GM21423 (cell line): ENCODE measurements around the gene MOB3B.
"Not testable (repeated sequence)": the region's sequence is repeated elsewhere in the genome, so short reads cannot be mapped to it uniquely, and the experiment has no call there.

Source experiments
- ATAC-seq: cut with Tn5 transposase; IDR thresholded peaks from one replicate; pipeline ENCODE4 v1.9.1; 2021; ENCODE audit warnings: mild to moderate bottlenecking, moderate library complexity; ENCODE audit not compliant: unreplicated experiment

MOB3B gene

DNA sequence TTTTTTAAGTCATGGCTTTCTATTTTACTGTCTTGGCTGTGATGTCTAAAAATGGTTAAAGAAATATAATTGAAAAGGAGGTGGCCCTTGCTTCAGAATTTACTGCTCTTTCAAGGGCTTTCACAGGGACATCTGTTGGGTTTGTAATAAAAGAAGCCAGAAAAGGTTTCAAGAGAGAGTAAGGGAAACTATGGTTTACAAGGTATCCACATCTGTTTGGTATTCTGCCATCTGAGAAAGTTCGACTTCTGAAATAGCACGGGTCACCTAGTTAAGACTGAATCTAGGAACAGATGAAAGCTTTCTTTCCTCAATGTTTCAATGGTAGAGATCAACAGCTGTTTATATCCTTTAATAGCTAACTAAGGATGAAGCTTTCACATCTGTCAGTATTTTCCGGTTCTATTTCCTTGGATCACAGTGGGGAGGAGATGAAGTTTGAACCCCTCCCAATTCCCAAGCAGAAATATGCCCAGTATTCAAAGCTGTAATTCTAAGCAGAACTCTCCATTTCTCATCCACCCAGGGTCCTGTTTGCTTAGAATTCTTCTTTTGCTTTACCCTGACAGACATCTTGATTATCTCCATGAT is 78.3 kb downstream of the MOB3B start:
- no peak for ATAC-seq

DNA sequence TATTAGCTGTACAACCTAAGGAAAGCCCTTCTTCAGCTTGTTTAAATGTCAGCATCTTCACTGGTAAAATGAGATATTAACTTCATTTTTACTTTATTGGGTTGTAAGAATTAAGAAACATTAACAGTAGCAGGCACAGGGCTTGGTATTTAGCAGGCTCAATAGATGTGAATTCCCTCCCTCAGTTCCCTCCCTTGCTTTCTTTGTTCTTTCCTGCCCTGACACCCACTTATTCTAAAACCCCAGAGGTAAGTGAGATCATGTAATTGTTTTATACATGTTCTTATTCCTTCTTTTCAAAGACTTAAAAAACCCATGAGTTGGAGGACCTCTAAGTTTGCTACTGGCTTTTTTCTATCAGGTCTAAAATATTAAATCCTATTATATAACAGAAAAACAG is 78.9 kb downstream of the MOB3B start:
- no peak for ATAC-seq

DNA sequence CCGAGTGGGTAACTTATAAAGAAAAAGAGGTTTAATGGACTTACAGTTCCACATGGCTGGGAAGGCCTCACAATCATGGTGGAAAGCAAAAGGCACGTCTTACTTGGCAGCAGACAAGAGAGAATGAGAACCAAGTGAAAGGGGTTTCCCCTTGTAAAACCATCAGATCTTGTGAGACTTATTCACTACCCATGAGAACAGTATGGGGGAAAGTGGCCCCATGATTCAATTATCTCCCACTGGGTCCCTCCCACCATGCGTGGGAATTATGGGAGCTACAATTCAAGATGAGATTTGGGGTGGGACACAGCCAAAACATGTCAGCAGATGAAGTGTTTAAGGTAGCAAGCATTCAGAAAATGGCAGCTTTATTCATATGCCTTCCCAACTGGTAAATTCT is 81.3 kb downstream of the MOB3B start:
- ATAC-seq = not testable (repeated sequence)

DNA sequence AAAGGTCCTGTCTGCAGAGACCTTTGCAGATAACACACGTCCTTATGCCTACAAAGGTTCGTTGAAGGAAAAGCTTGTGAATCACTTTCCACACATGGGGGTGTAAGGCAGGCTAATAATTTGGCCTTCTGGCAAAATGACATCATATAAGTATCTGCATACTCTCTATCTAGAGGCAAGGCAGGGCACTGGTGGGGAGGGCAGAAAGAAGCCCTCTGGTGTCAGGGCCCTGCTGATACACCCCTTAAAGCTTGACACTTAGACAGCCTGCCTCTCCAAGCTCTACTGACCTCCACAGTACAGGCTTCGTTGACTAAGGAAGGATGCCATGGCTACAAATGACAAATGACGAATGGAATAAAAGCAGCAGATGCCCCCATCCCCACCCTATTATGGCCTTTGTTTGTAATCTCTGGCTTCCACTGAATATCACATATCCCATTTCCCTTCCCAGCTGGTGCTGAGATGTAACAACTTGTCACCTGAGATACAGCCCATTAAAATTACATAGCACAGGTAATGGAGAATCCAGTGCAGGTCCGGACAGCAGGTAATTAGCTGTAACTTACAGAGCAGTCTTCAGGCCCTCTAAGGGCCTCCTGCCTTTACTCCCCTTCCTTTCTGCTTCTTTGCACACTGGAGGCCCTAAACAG is 82.5 kb downstream of the MOB3B start:
- no peak for ATAC-seq

DNA sequence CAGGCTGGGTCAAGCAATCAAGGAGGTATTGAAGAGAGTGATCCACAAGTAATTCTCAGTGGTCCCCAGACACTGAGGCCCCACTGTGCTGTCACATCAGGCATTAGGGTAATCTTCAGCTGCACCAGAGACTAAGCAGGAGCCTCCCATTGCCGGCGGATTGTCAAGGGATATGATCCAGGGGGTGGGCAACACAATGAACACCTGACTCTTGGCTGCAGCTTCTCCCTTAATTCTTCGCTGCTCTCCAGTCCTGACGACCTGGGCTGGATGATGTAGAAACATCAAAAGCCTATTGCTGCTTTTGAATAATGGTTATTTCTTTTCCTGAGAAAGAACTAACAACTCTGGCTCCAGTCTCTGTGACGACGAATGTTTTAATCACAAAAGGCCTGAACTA is 83.9 kb downstream of the MOB3B start:
- no peak for ATAC-seq

DNA sequence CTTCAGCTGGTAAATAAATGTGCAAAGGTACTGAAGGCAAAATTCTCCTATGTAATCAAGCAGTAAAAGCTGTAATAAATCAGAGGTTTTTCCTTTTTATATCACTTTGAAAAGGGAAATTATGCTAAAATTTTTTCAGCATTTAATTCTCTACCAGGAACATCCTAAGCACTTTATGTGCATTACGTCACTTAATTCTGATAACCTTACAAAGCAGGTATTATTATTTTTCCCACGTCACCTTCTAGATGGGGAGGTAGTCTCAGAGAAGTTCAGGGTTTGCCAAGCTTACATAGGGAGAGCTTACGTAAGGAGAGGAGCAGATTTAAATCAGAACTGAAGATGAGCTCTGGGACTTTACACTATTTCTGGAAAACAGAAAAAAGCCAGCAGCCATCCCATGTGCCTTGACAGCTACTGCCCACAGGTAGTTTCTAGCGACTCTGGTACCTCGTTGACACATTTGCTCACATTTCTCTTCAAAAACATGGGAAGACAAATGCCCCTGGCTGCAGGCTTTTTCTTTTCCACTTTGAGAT is 84.5 kb downstream of the MOB3B start:
- ATAC-seq = no peak

DNA sequence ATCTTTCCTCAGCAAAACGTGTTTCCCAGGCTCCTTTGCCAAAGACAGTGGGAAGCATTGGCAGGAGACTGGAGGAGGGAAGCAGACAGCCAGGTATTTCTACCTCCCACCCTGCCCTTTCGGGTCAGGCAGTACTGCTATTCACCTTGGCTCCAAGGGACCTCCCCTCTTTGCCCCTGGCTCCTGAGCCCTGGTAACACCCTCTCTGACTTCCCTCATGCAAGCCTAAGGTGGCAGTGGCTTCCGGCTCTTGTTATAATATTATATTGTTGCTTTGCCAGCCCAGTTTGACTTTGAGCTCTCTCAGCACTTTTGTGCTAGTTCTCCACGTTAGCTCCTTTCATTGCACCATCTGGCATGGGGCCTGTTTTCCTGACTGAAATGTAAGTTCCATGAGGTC is 87.2 kb downstream of the MOB3B start:
- ATAC-seq = no peak

DNA sequence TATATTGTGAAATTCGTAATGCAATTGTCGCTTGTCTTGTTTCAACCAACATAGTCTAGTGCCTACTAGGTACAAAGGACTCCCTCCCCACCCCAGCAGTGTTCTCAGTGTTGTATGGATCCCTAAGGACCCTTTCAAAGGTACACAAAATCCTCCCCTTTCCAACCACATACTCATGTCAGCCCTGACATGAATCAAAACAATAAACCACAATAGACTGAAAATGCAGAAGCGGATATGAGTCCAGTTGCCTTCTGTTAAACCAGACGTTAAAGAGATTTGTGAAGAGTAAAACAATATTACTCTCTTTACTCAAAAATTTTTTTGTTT is 87.9 kb downstream of the MOB3B start:
- peak; percentile 97 for ATAC-seq

DNA sequence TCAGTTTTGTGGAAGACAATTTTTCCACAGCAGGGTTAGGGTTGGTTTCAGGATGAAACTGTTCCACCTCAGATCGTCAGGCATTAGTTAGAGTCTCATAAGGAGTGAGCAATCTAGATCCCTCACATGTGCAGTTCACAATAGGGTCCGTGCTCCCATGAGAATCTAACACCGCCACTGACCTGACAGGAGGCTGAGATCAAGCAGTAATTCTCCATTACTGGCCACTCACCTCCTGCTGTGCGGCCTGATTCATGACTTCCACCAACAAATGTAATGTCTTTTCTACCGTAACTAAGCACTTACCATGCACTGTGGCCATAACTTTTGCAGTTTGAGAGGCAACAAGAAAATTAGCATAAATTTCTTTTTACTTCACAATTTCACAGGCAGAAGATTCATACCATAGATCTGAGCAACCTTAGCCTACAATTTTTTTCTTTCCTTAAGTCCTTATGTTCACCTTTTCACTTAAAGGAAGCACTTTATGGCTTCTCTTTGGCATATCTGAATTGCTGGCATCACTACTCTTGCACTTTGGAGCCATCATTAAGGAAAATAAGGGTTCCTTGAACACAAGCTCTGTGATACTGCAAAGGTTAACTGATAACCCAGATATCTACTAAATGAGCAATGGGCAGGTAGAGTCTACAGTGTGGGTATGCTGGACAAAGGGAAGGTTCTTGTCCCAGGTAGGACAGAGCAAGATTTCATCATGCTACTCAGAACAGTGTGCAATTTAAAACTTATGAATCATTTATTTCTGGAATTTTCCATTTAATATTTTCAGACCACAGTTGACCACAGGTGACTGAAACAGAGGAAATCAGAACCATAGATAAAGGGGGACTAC is 88.5 kb downstream of the MOB3B start:
- no peak for ATAC-seq

DNA sequence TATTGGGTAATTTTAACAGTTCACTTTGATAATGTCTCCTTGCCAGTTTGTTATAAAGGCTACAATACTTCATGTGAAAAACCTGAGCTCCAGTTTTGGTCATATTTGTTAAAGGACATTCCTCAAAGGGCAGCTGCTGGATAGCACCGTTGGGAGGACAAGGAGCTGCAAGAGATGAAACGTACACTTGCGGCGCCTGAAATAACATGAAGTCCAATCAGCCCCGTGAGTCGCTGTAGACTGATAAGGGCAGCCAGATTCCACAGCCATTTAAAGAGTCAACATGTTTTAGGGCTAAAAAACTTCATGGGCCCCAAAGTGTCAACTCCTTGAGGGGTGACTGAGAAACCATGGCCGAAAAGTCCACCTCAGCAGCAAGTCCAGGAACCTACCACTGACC is 91.1 kb downstream of the MOB3B start:
- no peak for ATAC-seq

DNA sequence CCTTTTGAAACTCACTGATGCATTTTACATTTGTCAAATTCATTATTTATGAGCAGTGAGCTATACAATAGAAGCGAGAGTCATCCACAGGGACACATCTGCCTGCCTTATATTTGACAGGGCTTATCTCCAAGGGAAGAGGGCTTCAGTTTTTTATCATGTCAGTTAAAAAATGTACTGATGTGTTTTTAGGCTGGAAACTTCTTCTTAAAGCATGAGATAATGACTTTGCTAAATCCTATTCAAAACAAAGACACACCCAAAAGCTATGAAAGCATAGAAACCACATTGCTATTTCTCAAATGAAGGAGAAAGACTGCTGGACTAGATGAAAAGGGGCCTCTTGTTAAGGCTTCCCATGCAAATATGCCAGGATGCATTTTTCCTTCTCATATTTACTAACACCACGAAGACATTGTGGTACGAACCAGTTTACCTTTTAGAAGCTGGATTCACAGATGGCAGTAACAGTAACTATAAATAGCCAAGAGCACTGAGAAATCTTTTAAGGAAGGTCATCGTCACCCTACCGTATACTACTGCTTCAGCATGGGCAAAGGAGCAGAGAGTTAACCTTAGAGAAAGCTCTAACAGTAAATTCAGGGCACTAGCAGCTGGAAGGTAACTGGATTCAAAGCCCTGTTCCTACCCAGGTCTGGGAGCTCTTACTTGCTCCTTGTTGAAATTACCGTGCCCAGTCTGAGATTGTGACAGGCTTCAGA is 91.8 kb downstream of the MOB3B start:
- ATAC-seq = no peak

DNA sequence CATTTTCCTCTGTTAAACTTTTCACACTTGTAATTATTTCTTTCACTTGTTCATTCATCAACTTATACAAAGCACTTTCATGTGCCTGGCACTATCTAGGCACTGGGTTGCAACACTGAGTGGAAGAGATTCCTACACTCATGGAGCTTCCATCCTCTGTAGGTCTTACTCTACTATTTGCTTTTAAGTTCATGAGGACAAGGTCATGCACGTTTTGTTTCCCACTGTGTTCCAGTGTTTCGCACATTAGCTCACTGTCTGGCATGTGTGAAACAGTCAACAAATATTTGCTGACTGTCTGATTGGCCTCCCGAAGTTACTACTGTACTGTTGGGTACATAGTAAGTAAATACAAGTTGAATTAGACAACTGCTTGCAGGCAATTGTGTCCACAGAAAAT is 93.4 kb downstream of the MOB3B start:
- ATAC-seq = no peak

DNA sequence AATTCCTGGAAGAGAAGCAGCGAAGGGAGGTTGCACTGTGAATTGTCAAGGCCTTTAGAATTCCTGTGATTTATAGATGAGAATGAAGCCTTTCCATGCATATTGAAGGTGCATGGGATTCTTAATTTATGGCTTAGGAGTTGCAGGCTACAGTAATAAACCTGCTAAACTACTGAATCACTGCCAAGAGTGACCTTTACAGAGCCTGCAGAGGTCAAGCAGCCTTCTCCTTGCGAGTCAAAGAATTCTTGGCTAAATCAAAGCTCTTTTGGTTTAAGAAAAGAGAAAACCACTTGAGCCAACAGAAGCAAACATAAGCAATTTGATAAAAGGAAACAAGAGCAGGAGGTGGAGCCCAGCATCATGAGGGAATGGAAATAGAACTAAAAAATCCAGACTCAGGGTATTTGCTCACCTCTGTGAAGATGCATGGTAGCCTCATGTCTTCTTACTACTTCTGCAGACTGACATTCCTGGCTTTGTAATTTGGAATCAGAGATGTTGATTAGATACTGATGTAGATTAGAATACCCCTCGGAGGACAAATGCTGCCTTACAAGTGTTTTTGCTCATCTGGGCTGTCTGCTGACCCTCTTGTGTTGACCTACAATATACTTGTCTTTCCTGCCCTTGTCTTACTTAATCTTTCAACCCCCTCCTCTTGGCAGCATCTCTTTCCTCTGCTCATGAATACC is 95.8 kb downstream of the MOB3B start:
- ATAC-seq = no peak

DNA sequence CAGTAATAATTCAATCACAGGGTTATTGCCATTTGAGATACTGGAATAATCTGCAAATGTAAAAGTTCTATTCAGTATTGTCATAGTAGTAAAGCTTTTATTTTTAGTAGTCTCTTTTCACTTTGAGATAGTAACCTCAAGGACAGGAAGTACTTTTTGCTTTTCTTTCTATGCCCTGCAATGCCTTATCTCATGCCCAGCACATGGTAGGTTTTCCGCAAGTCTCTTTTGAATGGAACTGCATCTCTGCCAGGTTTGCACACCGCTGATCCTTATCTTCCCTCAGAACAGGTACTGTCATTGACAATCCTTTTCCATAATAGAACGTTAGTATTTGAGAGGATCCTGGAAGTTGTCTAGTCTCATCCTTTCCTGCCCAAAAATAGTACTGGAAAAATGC is 97.3 kb downstream of the MOB3B start:
- no peak for ATAC-seq

DNA sequence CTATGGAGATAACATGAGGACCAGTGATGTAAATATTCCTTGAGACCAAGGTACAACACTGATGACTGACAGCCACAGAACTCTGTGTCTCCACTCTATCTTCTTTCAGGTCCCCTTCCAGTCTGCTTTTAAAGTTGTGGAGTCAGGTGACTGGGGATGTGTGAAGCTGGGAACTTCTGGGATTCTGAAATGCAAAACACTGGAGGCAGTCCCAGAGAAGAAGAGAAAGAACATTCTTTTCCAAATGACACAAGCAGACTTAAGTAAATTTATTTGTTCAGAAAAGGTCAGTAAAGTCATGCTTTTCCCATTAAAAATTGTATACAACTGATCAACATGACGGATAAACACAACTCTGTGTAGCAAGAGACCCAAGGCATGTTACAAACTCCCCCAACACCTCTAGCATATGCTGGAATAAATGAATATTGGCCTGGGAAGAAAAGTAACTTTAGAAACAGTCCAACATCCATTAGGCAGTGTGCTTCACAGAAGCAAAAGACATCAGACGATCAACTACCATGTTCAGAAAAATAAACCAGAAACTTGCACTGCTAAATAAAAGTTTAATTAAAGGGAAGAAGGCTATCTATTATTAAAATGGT is 98.0 kb downstream of the MOB3B start:
- no peak for ATAC-seq

DNA sequence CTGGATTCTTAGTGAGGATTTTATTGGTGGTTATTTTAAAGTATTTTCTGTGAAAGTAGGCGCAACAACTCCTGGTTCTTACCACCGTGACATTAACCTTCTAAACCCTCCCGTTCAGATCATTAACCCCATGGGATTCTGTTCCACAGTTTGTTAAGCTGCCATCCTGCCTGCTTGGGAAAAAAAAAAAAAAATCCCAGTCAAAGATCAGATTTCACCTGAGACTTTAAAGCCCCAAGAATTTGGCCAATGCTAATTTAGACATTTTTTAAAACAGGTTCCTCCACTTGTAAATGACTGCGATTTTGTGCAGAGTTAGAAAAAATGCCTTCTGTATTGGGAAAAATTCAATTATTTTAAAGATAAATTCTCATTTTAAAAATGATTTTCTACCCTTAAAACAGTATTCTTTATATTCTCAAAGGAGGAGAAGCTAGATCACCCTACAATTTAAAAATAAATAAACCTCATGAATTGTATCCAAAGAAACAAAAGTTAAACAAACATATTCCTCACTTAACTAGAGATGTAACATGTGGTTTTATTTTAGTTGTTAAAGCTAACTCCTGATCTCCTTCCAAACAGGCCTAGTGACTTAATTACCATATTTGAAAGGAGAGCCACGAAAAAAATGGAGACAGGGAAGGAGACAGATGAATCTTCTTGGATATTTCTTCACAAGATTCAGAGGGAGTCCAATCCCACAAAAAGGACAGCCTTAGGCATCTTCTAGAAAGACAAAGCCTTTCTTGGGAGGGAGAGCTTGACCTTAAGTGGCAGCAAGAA is 98.7 kb downstream of the MOB3B start:
- ATAC-seq = no peak

DNA sequence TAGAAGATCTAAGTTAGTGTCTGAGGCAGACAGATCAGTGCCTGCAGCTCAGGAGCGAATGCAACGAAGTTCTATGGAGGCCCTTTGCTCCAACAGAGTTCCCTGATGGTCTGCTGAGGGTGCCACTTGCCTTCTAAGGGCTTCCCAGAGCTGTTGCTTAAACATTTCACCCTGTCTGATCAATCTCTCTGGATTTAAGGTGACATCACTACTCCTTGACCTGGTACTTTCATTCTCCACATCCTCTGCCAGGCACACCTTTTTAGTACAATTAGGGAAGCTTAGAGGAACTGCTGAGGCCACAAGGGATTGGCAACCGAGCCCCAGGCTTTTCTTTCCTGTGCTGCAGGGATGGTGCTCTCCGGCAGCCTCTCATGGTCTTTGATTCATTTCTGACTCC is 99.7 kb downstream of the MOB3B start:
- ATAC-seq = no peak

DNA sequence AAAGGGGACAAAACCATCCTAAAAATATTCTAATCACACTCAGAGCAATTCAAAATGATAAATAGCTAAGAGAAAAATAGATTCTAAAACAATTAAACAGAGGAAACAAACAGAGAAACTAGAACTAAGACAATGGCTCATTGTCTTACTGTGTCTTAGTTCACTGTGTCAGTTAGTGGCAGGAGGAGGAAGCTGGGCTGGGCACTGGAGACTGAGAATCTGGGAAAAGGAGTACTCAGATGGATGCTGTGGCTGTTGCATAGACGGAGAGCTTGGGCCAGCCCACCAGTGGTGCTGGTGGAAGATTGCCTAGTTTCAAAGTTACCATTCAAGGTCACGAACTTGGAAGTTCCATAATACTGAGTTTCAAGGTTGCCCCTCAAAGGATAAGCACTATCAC is 100.2 kb downstream of the MOB3B start:
- ATAC-seq = no peak

DNA sequence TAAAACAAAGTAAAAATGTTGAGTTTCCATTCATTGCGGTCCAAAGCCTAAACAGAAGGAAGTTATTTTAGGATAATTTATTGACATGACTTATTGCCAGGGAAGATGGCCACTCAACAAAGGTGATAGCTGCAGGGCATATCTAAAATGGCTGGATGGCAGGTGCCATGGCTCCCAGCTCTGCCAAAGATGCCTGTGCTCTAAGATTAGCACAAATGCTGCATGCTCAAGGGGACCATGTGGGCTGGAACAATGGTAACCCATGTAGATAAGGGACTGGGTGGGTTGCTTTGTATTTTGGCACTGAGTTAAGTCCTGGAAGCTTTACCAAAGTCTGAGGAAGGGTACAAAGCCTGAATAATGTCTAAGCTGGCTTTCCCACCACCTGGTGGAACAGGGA is 101.1 kb downstream of the MOB3B start:
- no peak for ATAC-seq

DNA sequence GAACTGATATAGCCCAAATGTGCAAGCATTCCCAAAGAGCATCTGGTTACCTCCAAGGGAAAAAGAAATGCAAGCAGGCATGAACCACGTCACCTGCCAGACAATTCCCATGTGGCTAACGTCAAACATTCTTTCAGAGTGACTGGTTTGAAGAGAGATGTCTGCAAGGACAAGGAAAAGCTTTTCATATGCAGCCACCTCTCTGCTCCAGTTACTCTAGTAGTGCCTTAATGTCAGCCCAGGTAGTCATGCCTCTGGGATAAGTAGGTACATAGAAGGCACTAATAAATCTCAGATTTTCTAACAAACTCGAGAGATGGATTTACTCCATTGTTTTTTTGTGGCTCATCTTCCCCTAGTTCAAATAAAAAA is 102.4 kb downstream of the MOB3B start:
- no peak for ATAC-seq
